Activated CD8-positive, alpha-beta memory T cell treated with anti-CD3 and anti-CD28 coated beads, Interleukin-2, amount 50 U/mL, for 4 hours (primary cell): ENCODE measurements around the gene WDR7.
"Not testable (repeated sequence)": the region's sequence is repeated elsewhere in the genome, so short reads cannot be mapped to it uniquely, and the experiment has no call there.

Experiments used
- DNase-seq: peaks from one replicate; pipeline ENCODE4 v3.0.0-alpha.2; 2020

The WDR7 gene

DNA sequence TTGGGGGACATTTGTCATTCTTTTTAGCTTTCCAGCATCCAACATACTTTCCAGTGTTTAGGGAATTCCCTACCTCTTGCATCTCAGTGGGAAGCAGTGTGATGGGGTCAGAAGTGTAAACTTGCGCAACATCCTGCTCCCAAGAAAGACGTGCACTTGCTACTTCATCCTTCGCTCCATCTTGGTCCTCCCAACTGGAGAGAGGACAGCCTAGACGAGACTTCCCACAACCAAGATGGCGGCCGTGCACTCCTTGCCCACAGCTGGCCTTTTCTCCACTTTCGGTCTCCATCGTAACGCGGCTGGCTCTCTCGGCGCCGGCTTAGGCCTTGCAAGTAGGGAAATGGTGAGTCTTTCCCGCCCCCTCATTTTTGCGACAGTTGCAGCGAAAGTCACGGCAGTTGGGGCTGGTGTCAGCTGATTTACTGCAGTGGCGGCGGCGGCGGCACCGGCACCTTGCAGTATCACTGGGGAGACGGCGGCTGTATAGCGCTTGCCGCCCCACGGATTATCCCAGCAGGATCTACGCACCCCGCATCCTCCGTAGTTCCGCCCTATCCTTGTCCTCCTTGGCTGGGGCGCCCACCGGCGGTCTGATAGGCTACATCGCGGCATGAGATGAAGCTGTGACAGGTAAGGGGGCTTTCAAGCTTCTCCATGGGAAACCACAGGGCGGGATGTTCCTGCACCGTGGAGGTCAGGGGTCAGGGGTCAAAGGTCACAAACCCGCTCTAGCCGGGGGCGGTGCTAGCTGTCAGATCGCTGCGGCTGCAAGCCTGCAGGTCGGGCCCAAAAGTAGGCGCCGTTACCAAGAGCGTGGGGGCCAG is at the start of gene WDR7:
WDR7 (plus strand) TSS at position 416 of the 827 bp plus-strand sequence. CDS start 21,157 bp downstream, outside the sequence.
- peak; percentile 93 for DNase-seq

DNA sequence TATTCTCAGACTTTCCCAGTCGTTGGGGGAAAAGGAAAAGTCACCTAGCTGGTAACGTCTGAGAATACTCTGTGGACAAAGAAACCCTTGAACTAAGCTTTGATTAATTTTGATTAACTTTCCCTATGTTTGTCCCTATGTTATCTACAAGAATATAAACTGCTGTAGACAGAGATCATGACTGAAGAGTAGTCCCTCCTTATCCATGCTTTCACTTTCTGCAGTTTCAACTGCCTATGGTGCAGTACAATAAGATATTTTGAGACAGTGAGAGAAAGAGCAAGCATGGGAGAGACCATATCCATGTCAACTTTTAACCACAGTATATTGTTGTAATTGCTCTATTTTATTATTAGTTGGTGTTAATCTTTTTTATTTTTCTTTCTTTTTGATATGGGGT is 44.5 kb upstream of the WDR7 start:
- DNase-seq, result no peak

DNA sequence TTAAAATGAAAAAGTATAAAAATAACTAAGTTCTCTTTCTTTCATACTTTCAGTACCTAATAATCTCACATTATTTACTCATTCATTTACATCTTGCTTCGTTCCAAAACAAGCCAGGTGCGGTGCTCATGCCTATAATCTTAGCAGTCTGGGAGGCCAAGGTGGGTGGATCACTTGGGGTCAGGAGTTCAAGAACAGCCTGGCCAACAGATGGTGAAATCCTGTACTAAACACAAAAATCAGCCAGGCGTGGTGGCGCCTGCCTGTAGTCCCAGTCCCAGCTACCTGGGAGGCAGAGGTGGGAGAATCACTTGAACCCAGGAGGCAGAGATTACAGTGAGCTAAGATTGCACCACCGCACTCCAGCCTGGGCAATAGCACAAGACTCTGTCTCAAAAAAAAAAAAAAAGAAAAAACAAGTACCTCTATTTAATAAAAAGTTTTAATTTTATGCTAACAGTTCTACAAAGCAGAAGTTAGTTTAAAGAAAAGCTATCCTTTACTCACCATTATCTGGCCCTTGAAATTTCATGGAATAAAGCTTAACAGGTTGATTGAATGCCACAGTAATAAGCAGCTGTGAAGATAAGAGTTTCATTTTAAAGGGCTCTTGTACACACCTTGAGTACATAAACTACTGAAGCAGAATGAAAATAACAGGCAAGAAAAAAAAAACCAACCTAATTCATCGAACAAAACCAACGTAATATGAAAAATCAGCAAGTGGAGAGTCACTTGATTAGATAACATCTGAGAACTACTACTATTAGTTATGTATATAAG is 35.2 kb upstream of the WDR7 start:
- DNase-seq, result no peak

- no peak for DNase-seq
Measured at GRCh38 chr18:56627991-56628390, 23.2 kb upstream of the WDR7 start.

DNA sequence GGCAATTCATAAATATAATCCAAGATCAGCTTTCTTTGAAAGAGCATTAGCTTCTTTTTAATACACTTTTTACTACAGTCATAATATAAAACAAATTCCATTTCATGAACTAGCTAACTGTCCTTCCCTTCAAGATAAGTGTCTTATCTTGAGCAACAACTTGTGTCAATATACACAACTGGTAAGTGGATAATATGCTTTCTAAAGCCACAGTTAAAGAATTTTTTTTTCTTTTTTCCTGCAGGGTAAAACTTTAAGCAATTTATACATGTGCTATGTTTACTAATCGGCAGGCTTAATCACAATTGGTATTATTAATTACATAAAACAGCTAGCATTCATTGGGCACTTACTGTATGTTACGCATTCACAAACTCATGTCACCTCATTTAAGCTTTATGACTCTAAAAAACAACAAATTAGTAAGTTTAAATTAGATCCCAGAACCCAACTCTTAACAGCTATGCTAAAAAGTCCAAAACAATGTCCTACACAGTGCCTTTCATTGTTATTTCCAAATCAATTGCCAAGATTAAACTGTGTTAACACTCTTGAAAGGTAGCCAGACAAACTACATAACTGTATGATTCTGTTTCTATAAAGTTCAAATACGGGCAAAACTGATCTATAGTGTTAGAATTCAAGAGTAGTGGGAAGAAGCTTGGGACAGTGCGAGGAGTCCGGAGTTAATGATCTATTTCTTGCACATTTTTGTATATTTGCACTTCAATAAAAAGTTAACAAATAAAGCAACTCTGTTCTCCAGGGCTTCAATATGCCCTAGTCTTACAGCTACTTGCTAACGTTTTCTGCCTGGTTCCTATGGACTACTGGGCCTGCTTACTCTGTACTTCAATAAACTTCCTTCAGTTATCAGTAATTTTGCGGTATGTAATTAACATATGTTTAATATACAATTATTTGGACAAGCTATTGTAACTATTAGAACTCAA is 18.8 kb upstream of the WDR7 start:
- DNase-seq, result no peak

GRCh38 chr18:56635007-56635406 is 16.2 kb upstream of the WDR7 start:
- DNase-seq, result no peak

GRCh38 chr18:56637176-56637575 is 14.0 kb upstream of the WDR7 start:
- no peak for DNase-seq

- peak; percentile 20 for DNase-seq
Measured at GRCh38 chr18:56637711-56638231, 13.4 kb upstream of the WDR7 start.

DNA sequence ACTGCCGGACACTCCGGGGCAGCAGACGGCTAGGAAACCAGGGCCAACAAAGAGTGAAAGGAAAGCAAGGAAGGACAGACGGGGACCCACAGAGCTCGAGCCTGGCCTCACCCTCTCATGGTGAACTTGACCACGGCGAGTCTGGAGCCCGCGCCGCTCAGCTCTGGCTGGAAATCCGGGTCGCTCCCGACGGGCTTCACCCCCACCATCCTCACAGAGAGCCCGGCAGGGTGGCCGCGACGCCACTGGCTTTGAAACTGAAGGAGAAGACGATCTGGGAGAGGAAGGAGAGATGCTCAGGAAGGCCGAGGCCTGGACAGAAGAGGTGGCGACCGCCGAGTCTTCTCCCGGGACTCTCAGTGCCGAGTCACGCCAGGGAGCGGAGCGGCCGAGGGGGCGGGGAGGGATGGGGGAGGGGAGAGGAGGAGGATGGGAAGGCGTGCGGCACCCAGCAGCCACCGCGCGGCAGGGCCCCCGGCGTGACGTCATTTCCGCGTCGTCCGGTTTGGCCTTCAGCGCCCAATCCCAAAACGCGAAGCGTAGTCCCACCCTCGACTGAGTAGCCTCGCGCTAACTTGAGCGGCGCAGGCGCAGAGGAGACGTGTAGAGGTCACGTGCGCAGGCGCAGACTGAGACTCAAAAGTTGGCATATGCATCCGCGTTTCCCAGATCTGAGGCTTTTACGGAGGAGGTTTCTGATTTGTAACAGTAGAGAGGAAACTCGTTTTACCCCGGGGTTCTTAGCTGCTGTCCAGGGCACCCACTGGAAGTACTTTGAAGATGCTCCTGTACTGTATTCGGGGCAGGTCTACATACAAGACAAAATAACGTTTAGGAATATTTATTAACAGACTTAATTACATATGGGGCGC is 12.7 kb upstream of the WDR7 start, which contains the start of gene TXNL1:
TXNL1 (minus strand) TSS at position 361 of the 872 bp plus-strand sequence; CDS start at position 209, 152 bp downstream.
- DNase-seq, result peak; percentile 100

DNA sequence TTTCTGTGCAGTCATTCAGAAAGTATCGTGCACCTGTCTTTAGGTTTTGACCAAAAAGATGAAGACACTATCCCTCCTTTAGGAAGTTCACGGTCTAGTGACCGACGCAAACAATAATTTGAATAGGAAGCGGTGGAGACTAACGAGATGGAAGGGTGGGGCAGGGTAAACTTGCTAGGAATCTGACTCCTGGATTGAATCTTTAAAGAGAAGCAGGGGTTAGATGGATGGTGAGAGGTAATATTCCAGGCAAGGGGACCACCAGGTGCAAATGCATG is 12.1 kb upstream of the WDR7 start:
- no peak for DNase-seq

GRCh38 chr18:56639571-56639970 is 11.6 kb upstream of the WDR7 start:
- DNase-seq, result no peak

DNA sequence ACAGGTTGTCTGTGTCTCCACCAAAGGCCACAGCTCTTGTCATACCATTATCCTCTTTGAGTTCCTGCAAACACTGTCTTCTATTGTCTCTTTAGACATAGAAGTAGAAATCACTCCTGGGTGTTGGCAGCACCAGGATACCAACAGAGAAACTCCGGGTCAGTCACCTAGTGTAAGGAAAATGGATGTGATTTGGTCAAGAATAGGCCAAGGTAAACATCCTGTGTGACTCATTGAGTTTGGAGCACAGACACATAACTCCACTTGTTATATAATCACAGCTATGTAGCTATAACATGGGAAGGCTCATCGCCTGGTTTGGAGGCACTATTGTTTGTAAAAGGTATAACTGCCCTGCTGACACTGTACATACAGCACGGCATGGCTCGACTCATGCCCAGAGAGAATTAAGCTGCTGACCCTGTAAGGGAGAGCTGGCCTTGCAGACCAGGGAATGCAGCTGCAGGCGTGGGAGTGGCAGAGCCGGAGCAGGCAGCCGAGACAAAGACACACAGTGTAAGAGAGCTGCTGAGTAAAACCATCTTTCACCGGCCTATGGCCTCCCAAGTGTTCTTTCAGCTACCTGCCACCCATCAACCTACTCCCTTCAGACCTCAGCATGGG is 9.3 kb upstream of the WDR7 start:
- no peak for DNase-seq

DNA sequence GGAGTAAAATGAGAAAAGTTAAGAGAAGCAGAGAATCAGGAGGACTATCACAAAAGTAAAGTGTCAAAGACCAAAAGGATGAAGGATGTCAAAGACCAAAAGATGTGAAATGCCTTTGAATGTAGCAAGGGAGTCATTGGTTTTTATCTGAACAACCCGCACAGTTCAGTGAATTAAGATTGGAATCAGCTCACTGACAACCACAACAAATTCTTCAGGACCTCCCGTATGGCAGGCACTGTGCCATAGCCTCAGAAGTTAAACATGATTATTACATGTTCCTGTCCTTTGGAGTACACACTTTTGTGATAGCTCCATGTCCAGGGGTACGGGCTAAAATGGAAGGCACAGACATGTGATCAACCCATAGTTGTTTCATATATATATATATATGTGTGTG is 7.8 kb upstream of the WDR7 start:
- no peak for DNase-seq

DNA sequence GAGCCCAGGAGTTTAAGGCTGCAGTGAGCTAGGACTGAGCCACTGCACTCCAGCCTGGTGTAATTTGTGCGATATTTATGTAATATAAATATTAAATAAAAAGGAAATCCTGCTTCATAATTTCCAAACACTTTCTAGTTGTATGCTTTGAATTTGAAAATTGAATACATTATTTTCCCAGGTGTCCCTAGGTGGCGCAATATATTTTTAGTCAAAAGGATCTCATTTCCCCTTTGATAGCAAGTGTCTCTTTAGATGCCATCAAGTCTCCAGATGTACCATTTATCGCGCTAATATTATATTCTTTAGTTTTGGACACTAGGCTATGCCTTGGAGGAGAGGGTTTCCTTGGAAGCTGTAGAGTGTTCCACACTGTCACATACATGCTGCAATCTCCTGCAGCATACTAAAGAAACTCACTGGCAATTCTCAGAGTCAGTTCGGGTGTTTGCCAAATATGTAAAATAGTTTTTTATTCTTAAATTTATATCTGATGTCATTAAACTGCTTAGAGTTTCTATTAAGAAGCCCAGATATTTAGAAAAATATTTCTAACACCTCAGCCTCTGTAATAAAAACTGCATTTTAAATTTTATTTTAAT is 5.6 kb upstream of the WDR7 start:
- DNase-seq, result no peak

DNA sequence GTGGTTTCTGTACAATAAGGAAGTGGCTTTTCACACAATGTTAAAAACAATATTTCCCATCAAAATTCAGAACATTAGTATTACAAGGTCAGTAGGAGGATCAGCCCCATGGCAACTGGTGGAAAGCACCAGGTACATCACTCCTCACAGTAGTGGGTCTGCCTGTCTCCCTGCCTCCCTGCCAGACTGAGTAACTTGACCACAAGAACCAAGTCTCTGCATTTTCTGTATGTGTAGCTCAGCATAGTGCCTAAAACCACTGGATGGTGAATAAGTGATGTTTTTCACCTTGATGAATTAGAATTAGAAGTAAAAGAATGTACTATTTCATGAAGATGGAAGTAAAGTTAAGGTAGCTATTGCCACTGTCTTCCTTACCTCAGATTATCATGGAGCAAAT is 4.1 kb upstream of the WDR7 start:
- DNase-seq, result no peak

- no peak for DNase-seq
Measured at GRCh38 chr18:56647951-56648893, 2.9 kb upstream of the WDR7 start.

GRCh38 chr18:56649996-56650395 is 1.2 kb upstream of the WDR7 start:
- DNase-seq, result no peak

GRCh38 chr18:56651771-56652092 is 573 bp downstream of the WDR7 start:
- DNase-seq, result no peak

- no peak for DNase-seq
Measured at GRCh38 chr18:56652802-56653201, 1.6 kb downstream of the WDR7 start.

GRCh38 chr18:56654280-56654679 is 3.1 kb downstream of the WDR7 start:
- DNase-seq, result not testable (repeated sequence)
